GM12878 (cell line): Measurements from ENCODE around the gene RPS10. TPM values are rescaled to one million over a fixed set of nuclear protein-coding genes. Genes with fewer than 3 reads are reported as not detected.

Source experiments
- ETV6 ChIP-seq, 2 experiments: fragments of 450-650 bp in 1 of 2; IDR thresholded peaks in 1 of 2; conservative IDR thresholded peaks in 1 of 2; 2 replicates each; pipeline ENCODE4 v1.6.1; 2014; ENCODE audit warnings: antibody characterized with exemption in 1 of 2, borderline replicate concordance in 1 of 2, low read depth in 1 of 2, mild to moderate bottlenecking in 1 of 2, moderate library complexity in 1 of 2
- FOS ChIP-seq: IDR thresholded peaks from 3 replicates; pipeline ENCODE4 v1.6.1; 2011; ENCODE audit warnings: borderline replicate concordance; ENCODE audit not compliant: insufficient read length; ENCODE audit errors: extremely low read depth
- LARP7 ChIP-seq: fragments of 450-650 bp; IDR thresholded peaks from 2 replicates; pipeline ENCODE4 v1.6.1; 2017; ENCODE audit warnings: mild to moderate bottlenecking
- ZBED1 ChIP-seq: IDR thresholded peaks from 2 replicates; pipeline ENCODE4 v1.6.1; 2016; ENCODE audit warnings: borderline replicate concordance
- ZNF274 ChIP-seq: IDR thresholded peaks from one replicate; pipeline ENCODE4 v1.8.0; 2011; ENCODE audit not compliant: insufficient read length, insufficient read depth
- ZZZ3 ChIP-seq: IDR thresholded peaks from 2 replicates; pipeline ENCODE4 v1.6.1; 2011; ENCODE audit warnings: low read depth; ENCODE audit not compliant: control insufficient read depth, insufficient read length
- polyA plus RNA-seq, 11 experiments: library from polyadenylated mRNA; depleted of rRNA in 4 of 11; unstranded in 6 of 11; stranded (reverse) in 5 of 11; fragments of >200 nt; fragmentation: Nextera tagmentation in 4 of 11; fragmentation: Illumina TruSeq in 1 of 11; extraction: Ambion mirVana in 4 of 11; extraction: Trizol in 1 of 11; gene quantifications; 1 replicate in 1 of 11; 2 replicates in 10 of 11; pipeline versions ENCODE4 v1.2.1 to v1.2.3, GENCODE V29; 2011 to 2016; ENCODE audit warnings: inconsistent platforms in 2 of 11, missing spikeins in 2 of 11, low read depth in 1 of 11
- total RNA-seq, 4 experiments: library from RNA; depleted of rRNA in 3 of 4; stranded (reverse); fragments of >200 nt in 3 of 4; fragmentation: Illumina TruSeq in 1 of 4; extraction: Trizol in 1 of 4; gene quantifications; 2 replicates each; pipeline versions ENCODE4 v1.2.1 to v1.2.3, GENCODE V29; 2013 to 2021
- TF ChIP-seq, protein P1 (sequence below): fragments of 450-650 bp; IDR thresholded peaks from 2 replicates; pipeline ENCODE4 v1.6.1; 2017; ENCODE audit warnings: mild to moderate bottlenecking, moderate library complexity
- TF ChIP-seq, protein P2 (sequence below): fragments of 450-650 bp; formaldehyde crosslinking; IDR thresholded peaks from 2 replicates; pipeline ENCODE4 v1.4.0; 2022; ENCODE audit warnings: mild to moderate bottlenecking, moderate library complexity

Gene RPS10
- total and polyA plus RNA-seq, 10 of the 15 experiments (the other 5 are each of a cell fraction or from before 2014, with no cell fraction given) = 1,546 to 3,970 (median 2,813) TPM

DNA sequence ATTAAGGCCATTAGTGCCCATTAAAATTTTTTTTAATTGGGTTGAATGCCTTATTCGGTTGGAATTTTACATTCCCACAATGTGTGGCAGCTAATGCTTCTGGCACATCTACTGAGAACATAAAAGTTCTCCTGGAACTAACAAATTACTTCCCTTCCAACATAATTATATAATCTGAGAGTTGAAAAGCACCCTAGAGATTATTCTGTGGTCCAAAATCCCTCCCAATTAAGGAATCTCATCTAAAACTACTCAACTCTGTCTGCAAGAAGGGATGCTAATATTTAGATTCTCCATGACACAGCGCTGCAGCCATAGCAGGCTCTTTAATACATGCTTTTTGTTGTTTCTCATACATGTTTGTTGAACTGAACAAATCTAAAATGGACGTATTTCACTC lies 37.4 kb downstream of the RPS10 start (continued):
- TF ChIP-seq, protein P1, sequence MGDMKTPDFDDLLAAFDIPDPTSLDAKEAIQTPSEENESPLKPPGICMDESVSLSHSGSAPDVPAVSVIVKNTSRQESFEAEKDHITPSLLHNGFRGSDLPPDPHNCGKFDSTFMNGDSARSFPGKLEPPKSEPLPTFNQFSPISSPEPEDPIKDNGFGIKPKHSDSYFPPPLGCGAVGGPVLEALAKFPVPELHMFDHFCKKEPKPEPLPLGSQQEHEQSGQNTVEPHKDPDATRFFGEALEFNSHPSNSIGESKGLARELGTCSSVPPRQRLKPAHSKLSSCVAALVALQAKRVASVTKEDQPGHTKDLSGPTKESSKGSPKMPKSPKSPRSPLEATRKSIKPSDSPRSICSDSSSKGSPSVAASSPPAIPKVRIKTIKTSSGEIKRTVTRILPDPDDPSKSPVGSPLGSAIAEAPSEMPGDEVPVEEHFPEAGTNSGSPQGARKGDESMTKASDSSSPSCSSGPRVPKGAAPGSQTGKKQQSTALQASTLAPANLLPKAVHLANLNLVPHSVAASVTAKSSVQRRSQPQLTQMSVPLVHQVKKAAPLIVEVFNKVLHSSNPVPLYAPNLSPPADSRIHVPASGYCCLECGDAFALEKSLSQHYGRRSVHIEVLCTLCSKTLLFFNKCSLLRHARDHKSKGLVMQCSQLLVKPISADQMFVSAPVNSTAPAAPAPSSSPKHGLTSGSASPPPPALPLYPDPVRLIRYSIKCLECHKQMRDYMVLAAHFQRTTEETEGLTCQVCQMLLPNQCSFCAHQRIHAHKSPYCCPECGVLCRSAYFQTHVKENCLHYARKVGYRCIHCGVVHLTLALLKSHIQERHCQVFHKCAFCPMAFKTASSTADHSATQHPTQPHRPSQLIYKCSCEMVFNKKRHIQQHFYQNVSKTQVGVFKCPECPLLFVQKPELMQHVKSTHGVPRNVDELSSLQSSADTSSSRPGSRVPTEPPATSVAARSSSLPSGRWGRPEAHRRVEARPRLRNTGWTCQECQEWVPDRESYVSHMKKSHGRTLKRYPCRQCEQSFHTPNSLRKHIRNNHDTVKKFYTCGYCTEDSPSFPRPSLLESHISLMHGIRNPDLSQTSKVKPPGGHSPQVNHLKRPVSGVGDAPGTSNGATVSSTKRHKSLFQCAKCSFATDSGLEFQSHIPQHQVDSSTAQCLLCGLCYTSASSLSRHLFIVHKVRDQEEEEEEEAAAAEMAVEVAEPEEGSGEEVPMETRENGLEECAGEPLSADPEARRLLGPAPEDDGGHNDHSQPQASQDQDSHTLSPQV = no peak
- TF ChIP-seq ZBED1 (no peak), LARP7 (no peak), ETV6 (conservative IDR thresholded peaks at IDR 0.05 in 1 of 2, IDR thresholded peaks at IDR 0.05 in 1 of 2; ENCODE audit: borderline replicate concordance in 1 of 2, low read depth in 1 of 2) (no peak), FOS (no peak), ZNF274 (no peak), ZZZ3 (no peak)
- TF ChIP-seq, protein P2, sequence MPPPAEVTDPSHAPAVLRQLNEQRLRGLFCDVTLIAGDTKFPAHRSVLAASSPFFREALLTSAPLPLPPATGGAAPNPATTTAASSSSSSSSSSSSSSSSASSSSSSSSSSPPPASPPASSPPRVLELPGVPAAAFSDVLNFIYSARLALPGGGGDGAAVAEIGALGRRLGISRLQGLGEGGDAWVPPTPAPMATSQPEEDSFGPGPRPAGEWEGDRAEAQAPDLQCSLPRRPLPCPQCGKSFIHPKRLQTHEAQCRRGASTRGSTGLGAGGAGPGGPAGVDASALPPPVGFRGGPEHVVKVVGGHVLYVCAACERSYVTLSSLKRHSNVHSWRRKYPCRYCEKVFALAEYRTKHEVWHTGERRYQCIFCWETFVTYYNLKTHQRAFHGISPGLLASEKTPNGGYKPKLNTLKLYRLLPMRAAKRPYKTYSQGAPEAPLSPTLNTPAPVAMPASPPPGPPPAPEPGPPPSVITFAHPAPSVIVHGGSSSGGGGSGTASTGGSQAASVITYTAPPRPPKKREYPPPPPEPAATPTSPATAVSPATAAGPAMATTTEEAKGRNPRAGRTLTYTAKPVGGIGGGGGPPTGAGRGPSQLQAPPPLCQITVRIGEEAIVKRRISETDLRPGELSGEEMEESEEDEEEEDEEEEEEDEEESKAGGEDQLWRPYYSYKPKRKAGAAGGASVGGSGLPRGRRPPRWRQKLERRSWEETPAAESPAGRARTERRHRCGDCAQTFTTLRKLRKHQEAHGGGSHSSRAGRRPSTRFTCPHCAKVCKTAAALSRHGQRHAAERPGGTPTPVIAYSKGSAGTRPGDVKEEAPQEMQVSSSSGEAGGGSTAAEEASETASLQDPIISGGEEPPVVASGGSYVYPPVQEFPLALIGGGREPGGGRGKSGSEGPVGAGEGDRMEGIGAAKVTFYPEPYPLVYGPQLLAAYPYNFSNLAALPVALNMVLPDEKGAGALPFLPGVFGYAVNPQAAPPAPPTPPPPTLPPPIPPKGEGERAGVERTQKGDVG = no peak
- TF ChIP-seq, all 136 proteins: peak for 0
